Left renal cortex interstitium (tissue), 4 donors: ENCODE results near the gene MOB3A. TPM values are rescaled to one million over a fixed set of nuclear protein-coding genes. Genes with fewer than 3 reads are reported as not detected.

Source experiments
- DNase-seq, 4 donors: peaks; one replicate each; pipeline ENCODE4 v3.0.0-alpha.2; 2013; ENCODE audit warnings: low read depth in 4 of 4, low spot score in 2 of 4, missing footprints in 1 of 4
- polyA plus RNA-seq, 4 donors: library from polyadenylated mRNA; unstranded; fragments of 120-200 nt; gene quantifications; one replicate each; pipeline ENCODE4 v1.2.1, GENCODE V29; 2013; ENCODE audit not compliant: insufficient read length in 4 of 4

Gene MOB3A
- polyA plus RNA-seq, 4 donors = 20.9 to 33.3 (median 25.1) TPM

GRCh38 chr19:2048104-2048958 is 47.8 kb downstream of the MOB3A start:
- DNase-seq = no peak

GRCh38 chr19:2047449-2048103 is 48.5 kb downstream of the MOB3A start:
- DNase-seq = no peak

DNA sequence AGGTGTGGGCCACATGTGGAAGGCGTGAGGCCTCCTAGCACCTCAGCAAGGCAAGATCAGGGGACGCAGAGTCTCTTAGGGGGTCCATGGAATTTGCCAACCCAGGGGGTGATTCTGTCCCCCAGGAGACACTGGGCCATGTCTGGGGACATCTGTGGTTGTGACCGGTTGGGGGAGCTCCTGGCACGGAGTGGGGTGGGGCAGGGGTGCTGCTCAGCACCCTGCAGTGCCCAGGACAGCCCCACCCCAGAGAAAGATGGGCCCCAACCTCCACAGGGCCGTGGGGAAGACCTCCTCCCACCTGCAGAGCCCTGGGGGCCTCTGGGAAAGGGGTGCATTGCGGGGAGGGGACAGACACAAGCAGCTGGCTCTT is 49.1 kb downstream of the MOB3A start:
- no peak for DNase-seq

DNA sequence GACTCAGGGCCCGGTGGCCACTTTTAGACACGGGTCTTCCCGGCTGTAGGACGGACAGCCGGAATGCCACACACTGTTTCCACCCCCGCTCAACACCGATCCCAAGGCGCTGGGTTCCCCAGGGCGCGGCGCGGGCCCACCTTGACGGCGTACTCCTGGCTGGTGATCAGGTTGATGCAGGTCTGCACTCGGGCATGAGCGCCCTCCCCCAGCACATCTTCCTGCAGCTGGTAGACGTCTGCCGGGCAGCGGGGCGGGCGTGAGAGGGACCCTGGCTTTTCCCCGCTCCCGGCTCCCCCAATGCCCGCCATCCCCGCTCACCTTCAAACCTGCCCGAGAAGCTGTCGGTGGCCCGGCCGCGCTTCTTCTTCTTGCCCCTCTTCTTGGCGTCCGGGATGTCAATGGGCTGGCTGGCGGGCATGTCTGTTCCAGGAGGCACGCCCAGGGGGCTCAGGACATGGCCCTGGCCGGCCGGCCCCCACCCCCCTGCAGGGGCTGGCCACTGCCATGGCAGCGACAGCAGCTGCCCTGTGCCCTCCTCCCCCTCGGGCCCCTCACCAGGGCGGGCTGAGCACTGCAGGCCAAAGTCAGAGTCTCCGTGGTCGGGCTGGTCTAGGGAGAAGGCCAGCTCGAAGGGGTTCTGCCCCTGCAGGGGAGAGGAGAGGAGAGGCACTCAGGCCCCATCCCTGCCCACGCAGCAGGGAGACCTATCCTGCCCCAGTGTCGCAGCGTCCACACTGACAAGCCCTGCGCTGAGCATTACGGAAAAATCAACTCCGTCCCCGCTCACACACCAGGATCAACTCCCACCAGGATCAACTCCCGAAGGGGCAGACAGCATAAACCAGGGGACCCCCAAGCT is 49.8 kb downstream of the MOB3A start:
- no peak for DNase-seq

DNA sequence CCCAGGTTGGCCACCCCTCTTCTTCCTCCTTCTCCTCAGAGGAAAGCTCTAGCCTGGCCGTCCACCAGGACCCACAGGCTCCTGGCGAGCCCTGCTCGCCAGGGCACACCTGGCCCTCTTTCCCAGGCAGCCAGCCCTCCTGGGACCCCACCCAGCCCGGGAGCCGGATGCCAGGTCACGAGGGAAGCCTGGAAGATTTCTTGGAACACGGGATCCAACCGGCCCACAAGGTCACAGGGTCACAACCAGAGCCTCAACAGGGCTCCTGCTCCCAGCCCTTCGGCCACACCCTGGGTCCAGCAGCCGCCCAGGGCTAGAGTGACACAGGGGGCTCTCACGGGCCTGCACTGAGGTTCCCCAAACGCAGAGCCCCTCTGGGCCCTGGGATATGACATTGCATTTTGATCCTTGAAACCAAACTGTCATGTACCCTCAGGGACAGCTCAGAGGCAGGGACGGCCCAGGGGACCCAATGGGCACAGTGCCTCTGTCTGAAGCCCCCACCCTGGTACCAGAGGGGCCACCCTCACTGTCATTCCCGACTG is 50.6 kb downstream of the MOB3A start:
- DNase-seq = no peak

- DNase-seq = no peak
Observed at GRCh38 chr19:2044709-2045500, 51.2 kb downstream of the MOB3A start.

- DNase-seq = no peak
Observed at GRCh38 chr19:2043961-2044708, 52.0 kb downstream of the MOB3A start.

GRCh38 chr19:2043251-2043641 is 52.9 kb downstream of the MOB3A start:
- no peak for DNase-seq

GRCh38 chr19:2042485-2043250 is 53.5 kb downstream of the MOB3A start:
- DNase-seq = no peak

DNA sequence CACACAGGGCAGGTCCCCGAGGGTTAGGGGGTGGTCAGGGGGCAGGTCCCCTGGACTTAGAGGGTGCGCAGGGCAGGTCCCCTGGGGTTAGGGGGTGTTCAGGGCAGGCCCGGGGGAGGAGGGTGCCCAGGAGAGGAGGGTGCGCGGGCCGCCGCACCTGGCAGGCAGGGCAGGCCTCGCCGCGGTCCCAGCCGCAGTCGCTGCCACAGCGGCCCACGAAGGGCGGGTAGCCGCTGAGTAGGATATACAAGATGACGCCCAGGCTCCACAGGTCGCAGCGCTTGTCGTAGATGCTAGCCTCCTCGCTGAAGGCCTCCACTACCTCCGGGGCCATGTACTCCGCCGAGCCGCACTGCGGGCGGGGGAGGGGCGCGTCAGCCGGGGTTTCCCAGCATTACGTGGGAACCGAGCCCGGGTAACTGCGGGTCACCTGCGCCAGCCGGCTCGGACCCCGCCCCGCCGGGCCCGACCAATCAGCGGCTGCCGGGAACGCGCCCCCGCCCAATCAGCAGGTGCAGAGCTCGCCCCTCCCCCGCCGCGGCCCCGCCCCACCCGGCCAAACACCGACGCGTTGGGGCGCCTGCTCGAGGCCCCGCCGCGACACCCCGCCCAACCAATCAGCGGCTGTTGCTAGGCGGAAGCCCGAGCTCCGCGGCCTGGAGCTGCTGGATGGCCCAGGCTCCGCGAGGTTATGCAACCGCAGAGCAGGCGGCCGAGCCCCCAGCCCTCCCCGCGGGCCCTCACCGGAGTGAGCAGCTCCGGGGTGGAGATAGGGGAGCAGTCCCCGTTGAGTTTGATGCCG is 54.2 kb downstream of the MOB3A start:
- peak in 3 of 4 donors; percentile 79 to 86 (median 82) for DNase-seq

DNA sequence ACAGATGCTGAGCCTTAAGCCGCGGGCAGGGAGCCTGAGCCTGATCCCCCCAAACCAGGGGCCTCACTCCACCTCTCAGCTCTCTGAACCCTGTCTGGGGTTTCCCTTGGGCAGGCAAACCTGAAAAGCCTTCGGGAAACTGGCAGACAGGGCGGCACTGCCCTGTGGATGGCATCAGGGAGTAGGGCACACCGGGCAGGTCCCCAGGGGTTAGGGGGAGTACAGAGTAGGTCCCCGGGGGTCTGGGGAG is 54.8 kb downstream of the MOB3A start:
- no peak for DNase-seq

DNA sequence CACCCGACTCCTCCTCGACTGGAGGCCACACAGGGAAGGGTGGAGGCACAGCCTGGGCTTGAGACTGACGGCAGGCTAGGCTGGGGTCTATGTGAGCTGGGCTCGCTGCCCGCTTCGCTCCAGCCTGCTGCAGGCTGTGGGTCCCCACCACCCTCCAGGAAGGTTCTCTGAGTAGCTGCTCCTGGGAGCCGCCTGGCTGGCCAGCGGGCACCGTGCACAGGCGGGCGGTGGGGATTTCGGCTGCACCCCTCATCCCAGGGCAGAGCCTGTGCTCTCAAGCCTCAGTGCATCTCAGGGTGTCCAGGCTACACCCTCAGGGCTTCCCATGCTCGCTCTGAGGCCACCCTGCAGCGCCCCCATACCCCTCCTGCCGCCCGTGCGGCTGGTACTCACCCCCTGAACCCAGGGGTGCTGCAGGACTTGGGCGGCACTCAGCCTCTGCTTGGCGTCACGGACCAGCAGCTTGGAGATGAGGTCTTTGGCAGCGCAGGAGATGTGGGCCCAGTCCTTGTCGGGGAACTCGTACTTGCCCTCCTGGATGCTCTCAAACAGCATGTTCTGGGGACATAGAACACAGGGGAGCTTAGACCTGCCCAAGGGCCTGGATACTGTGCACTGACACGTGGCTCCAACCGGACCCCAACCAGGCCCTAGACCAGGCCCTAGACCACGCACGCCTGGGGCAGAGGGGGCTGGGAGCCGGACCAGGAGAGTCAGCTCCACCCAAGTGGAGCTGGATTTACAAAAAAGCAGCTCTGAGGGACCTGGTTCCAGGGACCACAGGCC is 55.3 kb downstream of the MOB3A start:
- no peak for DNase-seq

- no peak for DNase-seq
Observed at GRCh38 chr19:2039959-2040646, 56.0 kb downstream of the MOB3A start.

DNA sequence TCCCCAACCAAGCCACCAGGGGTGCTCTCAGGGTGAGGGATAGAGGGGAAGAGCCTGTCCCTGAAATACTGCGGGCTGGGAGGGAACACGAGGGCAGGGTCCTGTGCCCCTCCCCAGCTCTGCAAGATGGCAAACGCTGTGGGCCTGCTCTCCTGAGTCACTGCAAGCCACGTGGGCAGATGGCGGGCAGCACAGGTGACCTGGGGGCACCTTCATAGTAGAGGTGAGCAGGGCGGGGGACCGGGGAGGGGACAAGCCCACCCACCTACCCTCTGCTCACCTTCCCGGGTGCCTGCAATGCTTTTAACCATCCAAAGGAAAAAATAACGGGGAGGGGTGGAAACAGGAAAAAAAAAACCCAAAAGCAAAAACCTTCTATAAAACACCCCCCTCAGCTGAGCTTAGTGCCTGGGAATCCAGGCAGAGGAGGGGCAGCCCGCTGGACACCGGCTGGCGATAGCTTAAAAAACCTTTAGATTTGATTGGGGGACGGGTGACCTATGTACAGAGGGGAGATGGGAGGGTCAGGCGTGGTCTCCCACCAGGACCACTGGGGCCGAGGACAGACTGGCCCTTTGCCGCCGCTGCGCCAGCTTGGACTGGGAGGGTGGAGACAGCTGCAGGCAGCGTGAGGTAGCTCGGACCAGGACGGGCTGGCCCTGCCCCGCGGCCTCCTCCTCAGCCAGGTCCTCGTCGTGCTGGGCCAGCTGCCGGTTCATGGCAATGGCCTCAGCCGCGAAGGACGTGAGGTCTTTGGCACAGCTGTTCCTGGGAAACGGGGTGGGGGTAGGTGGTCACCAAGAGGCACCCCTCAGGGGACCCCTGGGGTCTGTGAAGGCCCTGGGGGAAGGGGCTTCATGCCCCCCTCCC is 56.8 kb downstream of the MOB3A start:
- DNase-seq = no peak

GRCh38 chr19:2038284-2039088 is 57.6 kb downstream of the MOB3A start:
- no peak for DNase-seq
